ENCODE results near the gene MKLN1. TPM values are rescaled to one million over a fixed set of nuclear protein-coding genes. Genes with fewer than 3 reads are reported as not detected.
"Not testable (repeated sequence)": the region's sequence is repeated elsewhere in the genome, so short reads cannot be mapped to it uniquely, and the experiment has no call there.

The MKLN1 gene
- total RNA-seq, 1 experiment from 2014 or later = 42.6 TPM

DNA sequence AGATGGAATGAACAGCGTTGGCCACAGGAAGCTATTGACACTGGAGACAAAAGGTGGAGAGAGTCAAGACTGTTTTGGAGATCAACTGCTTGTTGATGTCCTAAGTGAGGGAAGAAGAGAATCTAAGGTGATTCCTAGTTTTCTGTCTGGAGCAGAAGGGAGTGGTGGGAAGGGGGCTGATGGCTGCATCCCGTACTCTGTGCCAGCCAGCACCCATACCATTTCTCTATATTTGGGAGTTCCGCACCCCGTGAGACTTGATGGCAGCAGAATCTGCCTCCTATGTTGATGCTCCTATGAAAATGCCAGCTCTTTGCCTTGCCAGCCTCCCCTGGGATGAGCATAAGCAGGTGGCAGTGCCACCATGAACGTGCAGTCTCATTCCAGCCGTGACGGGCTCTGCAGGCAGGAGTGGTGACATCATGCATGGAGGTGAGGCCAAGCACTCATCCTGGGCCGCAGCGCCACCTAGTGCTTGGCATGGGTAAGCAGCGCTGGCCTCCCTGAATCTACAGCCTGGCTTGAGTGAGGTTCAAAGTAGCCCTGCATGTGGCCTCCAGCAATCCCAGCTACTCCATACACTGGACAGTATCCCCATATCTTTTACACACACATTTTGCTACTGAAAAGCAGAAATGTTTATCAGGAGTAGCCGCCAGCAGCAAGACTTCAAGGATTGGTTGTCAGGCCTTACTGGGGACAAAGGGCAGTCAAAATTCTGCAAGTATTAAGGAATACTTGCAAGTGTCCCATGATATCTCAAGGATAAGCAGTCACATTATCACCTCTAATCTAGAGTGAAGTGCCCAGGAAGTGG lies 185.8 kb downstream of the MKLN1 start:
- DNase-seq (ENCODE audit: extremely low read depth, low read depth) = peak; percentile 85

DNA sequence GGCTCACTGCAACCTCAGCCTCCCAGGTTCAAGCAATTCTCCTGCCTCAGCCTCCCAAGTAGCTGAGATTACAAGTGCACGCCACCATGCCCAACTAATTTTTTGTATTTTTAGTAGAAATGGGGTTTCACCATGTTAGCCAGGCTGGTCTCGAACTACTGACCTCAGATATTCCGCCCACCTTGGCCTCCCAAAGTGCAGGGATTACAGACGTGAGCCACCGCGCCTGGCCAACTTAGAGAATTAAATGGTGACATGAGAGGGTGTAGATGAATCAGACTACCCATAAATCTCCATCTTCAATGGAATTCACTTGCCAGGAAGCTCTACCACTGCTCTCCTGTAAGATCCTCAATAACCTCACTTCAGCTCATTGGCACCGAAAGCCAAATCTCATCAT lies 187.8 kb downstream of the MKLN1 start:
- not testable (repeated sequence) for DNase-seq (ENCODE audit: extremely low read depth, low read depth)

DNA sequence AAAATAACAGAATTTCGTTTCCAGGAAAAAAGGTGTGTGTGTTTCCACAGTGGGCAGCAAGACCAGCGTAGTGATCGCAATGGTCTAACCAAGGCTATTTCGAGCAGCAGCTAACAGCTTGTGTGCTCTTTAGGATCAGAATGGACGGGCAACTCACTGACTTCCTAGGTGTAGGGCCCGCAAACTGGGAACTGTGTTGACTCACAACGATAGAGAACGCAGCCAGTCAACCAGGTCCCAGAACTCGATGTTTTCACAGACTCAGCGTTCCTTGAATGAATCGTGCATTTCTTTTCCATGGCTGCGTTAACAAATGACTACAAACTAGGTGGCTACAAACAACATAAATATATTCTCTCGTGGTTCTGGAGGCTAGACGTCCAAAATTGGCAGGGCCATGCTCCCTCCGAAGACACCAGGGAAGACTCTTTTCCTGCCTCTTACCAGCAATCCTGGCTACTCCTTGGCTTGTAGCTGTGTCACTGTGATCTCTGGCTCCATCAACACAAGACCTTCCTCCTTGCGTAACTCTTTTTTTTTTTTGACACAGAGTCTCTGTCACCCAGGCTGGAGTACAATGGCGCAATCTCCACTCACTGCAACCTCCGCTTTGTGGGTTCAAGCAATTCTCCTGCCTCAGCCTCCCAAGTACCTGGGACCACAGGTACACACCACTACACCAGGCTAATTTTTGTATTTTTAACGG lies 189.7 kb downstream of the MKLN1 start:
- no peak for DNase-seq (ENCODE audit: extremely low read depth, low read depth)

DNA sequence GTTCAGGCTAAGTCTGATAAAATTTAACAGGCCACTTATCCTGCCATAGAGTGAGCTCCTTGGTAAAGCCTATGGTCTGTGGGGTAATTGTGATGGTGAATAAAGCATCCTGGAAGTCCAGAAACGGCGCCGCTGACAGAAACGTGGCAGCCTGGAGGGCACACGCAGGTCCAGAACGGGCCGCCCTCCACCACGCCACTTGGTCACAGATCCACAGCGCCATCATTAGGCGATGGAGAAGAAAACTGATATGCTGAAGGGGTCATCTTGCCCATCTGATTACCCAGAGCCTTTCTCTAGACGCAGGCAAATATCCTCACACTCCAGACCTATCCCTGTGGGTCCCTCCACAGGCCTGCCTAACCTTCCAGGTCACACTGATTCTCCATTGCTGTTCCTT lies 190.9 kb downstream of the MKLN1 start:
- DNase-seq (ENCODE audit: extremely low read depth, low read depth) = no peak

DNA sequence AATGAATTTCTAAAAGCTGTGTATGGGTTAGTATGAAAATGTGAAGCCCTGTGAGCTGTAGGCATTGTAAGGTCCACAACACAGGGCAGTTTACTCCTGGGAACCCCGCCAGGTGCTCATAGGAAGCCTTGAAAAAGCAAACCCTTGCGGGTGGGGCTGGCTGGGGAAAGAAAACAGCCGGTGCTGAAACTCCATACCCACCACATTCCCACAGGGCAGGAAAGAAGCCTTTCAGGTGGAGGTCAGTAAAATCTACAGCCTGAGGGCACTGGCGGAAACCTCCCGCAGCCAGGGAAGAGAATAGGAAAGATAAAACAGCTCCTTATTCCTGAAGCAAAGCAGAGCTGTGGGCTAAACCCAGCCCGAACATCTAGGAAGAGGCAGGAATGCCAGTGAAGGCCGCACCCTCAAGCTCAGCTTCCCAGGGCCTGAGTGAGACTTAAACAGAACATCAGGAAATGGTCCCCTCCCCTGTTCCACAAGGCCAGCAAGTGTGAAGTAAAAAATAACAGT lies 194.0 kb downstream of the MKLN1 start:
- no peak for DNase-seq (ENCODE audit: extremely low read depth, low read depth)

DNA sequence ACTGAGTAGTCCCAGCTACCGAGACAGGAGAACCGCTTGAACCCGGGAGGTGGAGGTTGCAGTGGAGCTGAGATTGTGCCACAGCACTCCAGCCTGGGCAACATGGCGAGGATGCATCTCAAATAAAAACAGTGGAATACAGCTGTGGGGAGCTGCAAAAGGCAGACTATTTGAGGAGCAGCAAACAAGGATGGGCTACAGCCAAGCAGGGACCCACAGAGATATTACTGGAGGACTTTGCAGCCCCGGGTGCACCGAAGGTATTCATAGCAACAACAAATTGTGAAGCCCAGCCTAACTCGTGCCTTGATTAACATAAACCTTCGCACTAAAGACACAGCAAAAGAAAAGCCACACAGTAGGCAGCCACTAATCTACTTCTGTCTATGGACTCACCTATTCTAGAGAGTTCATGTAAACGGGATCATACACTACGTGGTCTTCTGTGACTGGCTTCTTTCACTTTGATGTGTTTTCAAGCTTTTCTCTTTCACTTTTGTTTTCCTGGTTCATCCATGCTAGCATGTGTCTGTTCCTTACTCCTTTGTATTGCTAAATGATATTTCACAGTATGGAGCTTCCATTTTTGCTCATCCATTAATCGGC lies 194.8 kb downstream of the MKLN1 start:
- no peak for DNase-seq (ENCODE audit: extremely low read depth, low read depth)

DNA sequence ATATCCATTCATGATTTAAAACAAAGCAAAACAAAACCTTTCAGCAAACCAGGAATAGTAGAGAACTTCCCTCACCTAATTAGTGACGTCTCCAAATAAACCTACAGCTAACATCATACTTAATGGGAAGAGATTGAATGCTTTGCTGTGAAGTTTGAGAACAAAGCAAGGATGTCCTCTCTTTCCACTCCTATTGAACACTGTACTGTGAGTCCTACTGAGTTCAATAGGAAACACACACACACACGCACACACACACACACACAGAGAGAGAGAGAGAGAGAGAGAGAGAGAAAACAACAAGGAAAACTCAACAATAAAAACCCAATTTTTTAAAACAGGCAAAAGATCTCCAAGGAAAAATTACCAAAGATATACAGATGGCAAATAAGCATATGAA lies 196.4 kb downstream of the MKLN1 start:
- no peak for DNase-seq (ENCODE audit: extremely low read depth, low read depth)

DNA sequence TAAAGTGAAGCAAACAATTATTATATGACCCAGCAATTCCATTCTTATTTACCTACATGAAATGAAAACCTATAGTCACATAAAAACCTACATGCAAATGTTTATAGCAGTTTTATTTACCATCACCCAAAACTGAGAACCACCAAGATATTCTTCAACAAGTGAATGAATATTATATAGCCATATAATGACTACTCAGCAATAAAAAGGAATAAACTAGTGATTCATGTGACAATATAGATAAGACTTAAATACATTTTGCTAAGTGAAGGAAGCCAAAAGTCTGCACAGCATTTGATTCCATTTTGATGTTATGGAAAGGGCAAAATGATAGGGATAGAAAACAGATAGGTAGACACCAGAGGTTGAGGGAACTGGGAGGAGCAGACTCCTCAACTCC lies 197.0 kb downstream of the MKLN1 start:
- no peak for DNase-seq (ENCODE audit: extremely low read depth, low read depth)

DNA sequence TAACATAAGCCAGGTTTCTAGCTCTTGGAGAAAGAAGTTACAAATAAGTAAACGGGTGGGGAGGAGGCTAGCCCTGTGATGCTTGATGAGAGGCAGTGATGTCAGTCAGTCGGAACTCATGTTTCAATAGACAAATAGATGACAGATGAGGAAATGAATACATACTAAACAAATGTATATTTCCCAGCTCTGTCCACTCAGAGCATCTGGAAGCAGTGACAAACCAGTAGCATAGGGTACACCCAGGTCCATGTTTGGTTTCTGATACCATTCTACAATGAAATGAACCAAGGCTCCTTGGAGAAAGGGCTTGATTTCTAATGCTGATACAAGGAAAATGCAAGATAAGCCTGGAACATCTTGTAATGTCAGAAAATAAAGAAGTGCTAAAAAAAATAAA lies 198.1 kb downstream of the MKLN1 start:
- DNase-seq (ENCODE audit: extremely low read depth, low read depth) = no peak

DNA sequence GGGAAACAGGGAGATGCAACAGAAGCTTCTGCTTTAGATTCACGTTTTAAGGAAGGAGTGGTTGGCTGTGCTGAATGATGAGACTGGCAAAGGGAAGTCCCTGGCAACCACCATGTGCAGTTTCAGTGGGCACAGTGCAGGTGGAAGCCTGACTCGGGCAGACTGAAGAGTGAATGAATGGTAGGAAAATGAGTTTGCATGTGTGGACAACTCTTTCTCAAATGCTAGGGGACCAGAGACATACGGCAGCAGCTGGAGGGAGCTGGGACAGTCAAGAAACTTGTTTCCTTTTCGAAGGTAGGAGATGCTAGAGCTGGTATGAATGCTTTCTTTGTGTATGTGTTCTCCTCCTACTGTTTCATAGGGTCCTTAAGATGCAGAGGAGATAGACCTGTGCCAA lies 199.8 kb downstream of the MKLN1 start:
- DNase-seq (ENCODE audit: extremely low read depth, low read depth) = no peak

DNA sequence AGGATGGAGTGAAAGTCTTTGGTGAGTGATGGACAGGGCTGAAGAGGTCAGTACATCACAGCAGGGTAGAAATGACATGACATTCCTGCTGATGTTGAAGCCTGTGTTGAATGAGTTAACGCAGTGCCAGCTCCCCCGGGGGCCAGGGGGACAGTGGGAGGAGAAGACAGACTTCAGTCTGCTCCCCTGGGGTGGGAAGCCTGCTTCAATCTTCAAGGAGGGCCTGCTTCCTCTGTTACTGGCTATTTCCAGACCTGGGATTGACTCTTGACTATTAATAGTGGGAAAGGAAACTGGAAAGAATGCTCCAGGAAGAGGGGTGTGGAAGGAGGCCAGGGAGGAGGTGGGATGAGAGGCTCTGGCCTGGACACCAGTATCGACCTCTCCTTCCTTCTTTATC lies 201.5 kb downstream of the MKLN1 start:
- DNase-seq (ENCODE audit: extremely low read depth, low read depth) = no peak

DNA sequence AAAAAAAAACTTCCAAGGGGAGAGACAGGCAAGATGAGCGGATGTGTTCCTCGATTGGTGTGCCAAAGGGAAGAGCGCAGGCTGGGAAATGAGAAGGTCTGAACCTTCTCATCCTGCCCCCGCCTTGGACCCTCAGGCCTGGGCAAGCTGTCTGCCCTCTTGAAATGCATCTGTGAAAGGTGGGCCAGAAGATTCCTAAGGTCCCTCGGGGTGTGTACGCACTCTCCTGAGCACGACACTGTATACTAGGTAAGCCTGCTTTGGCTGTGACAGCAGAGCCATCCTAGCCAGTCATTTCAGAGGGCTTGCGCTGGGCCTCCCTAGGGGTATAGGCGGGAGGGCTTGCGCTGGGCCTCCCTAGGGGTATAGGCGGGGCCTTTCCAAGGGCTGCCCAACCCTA lies 201.9 kb downstream of the MKLN1 start:
- no peak for DNase-seq (ENCODE audit: extremely low read depth, low read depth)

DNA sequence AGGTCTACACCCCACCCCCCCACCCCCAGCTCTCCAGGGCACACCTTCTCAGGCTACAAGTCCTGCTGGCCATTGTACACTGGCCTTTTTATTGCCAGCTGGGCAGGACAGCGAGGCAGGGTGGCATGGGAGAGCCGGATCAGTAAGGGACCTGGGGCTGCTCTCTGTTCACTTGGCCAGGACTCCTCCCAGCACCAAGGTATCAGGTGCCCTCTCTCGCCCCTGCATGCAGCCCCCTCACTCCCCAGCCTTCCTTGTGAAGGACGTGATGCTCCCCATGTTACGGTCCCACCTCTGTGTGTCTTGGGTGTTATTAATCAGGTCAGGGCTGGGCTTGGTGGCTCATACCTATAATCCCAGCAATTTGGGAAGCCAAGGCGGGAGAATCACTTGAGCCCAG lies 202.5 kb downstream of the MKLN1 start:
- DNase-seq (ENCODE audit: extremely low read depth, low read depth) = no peak

DNA sequence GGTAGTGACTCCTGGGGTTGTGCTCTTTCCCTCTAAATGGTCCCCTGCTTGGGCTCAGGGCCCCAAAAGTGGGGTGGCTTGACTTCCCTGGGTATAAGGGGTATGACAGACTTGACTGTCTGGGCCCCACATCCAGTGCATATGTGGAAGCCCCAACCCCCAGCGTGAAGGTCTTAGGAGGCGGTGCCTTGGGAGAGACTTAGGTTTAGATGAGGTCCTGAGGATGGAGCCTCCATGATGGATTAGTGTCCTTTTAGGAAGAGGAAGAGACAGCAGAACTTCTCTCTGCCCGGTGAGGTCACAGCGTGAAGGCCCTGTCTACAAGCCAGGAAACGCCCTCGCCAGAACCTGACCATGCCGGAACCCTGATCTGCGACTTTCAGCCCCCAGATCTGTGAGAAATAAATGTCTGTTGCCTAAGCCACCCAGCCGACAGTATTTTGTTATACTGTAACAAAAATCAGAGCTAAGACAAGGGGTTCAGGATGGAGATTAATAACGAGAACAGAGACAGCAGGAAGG lies 205.0 kb downstream of the MKLN1 start:
- DNase-seq (ENCODE audit: extremely low read depth, low read depth) = no peak

DNA sequence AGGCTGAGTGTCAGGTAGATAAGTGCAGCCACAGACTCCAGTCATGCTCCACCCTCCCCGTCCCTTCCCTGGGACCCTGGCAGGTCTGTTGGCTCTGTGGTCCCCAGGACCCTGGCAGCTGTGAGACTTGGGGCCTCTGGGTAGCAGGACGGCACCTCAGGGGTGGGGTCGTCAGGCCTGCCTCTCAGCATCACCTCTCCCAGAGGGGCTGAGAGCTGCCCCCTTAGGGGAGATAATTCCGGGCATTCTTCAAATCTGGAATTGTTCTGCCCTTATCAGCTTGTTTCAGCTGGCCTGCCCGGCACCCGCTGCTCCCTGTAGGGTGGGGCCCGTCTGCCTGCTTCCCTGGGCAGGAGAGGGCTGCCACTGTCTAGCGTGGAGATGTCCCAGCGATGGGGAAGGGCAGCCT lies 205.5 kb downstream of the MKLN1 start:
- DNase-seq (ENCODE audit: extremely low read depth, low read depth) = no peak

DNA sequence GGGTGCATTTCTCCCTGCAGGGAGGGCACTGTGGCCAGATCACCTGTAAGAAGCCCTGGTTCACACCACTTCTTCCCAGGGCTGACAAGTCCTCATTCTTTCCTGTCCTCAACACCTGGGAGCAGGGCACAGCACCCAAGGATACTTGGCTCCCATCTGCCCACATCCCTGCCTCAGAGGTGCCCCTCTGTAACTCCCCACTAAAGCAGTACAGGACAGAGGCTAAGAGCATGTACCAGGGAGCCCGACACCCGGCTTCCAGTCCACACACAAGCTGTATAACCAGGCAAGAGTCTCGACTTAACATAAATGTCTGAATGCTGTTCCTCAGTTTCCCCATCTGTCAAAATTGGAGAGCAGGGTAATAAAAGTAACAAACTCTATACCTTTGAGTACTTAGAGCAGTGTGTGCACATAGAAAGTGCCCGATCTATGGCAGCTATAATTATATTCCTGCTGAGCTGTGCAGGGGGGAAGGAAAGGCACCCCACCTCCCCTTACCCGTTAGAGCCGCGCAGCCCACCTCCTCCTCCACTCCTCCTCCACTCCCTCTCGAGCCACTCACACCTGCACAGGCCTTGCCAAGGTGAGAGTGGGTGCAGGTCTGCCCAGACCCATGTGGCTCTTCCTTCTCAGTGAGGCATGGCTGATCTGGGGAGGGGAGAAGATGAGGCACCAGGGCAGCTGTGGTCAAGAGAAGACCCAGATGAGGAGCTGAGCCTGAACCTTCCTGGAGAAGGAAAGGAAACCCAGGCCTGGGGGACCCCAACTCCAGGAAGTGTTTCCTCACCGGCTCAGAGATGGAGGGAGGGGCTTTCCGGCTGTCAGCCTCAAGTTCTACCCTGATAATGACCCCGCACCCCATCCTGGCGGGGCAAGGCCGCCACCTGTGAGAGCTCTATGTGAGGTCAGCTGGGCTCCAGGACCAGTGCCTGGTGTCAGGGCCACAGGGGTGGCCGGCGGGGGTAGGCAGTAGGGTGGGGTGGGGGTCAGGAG lies 206.2 kb downstream of the MKLN1 start:
- DNase-seq (ENCODE audit: extremely low read depth, low read depth) = no peak

DNA sequence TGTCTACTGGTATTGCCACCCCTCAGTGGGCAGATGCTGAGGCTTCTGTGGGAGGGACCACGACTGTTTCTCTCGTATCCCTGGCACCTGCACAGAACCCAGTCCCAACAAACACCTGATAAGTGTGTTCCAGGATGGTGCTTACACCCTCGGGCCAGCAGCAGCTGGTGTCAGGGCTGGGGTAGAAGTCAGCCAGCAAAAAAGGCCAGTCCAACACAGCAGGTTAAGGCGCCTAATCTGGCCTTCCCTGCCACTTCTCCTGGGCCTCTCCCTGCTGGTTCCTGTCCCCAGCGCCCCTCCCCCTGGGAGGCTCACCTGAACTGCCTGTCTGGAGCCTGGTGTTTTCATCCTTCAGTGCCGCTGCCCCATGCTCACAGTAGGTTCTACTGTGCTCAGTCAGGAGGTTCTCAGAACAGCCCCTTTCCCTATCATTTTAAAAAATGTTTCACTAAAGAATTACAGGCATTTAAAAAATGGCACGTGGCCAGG lies 208.7 kb downstream of the MKLN1 start:
- no peak for DNase-seq (ENCODE audit: extremely low read depth, low read depth)

DNA sequence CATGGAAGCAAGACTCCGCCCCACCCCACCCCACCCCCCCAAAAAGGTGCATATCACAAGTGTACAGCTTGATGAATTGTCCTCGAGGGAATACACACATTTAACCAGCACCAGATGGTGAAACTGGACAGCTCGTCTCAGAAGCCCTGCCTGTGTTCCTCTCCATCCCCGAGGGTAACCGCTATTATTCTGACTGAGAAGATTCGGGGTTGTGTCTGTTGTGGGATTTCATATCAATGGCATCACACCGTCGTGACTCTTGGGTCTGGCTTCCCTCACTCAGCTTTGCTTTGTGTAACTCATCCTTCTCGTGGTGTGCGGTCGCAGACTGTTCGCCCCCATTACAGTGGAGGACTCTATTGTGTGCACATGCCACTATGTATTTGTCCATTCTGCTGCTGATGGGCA lies 209.9 kb downstream of the MKLN1 start:
- DNase-seq (ENCODE audit: extremely low read depth, low read depth) = no peak

DNA sequence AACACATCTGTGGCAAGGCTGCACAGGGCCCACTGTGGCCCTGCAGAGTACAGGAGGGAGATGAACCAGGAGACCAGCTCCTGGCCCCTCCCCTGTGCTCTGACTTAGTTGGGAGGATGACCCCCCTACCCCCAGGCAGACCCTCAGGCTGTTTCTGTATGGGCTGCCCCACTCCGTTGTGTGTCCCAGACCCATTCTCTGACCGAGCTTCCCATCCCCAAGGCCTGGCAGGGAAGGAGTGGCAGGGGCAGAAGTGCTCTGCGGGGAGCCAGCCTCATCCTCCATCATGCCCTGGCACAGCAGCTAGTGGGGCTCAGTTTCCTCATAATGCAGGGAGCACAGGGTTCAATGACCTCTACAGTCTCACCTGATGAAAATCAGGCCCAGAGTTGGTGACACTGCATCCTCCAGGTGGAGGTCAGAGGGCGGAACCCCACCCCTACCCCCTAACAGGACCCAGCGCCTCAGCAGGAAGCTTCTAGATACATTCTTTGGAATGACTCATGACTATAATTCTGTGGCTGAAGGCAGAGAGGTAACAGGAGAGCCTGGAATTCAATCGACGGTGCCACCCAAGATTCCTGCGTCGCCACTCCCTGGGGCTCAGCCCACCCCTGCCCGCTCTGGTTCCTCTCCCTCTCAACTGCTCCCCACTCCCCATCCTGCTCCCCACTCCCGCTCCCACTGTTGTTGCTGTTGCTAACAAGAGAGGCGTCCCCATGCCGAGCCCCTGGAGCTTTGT lies 210.6 kb downstream of the MKLN1 start:
- DNase-seq (ENCODE audit: extremely low read depth, low read depth) = no peak

All from NCI-H460 (cell line).